ENCODE measurements around the gene ALKAL2. TPM values are rescaled to one million over a fixed set of nuclear protein-coding genes. Genes with fewer than 3 reads are reported as not detected.

The ALKAL2 gene
- total RNA-seq, 4 donors from 2014 or later: 3.3 to 82.6 (median 19.0) TPM

GRCh38 chr2:309954-310510, 22.1 kb upstream of the ALKAL2 start:
- no peak overlapping the region for H3K4me3 ChIP-seq
- H3K4me1 ChIP-seq: no peaks in the 10 kb centered on the region
- intact Hi-C loops (cut with DNase I; ENCODE audit: low total_unique reads): no loop called here
- DNase-seq: no peak
- no peak overlapping the region for H3K27ac ChIP-seq
- no peak for TF ChIP-seq CTCF (IDR thresholded peaks at IDR 0.05)
- TF ChIP-seq POLR2A (IDR thresholded peaks at IDR 0.05): no peak
- no peaks in the 10 kb centered on the region for H3K36me3 ChIP-seq
- no peaks in the 10 kb centered on the region for H3K27me3 ChIP-seq
- no peaks in the 10 kb centered on the region for H3K9me3 ChIP-seq

GRCh38 chr2:309148-309953, 21.5 kb upstream of the ALKAL2 start:
- Histone ChIP-seq H3K9me3 (no peaks in the 10 kb centered on the region), H3K27ac (no peak overlapping the region), H3K27me3 (no peaks in the 10 kb centered on the region), H3K36me3 (no peaks in the 10 kb centered on the region), H3K4me3 (no peak overlapping the region), H3K4me1 (no peaks in the 10 kb centered on the region)
- intact Hi-C loops (cut with DNase I; ENCODE audit: low total_unique reads): no loop called here
- DNase-seq: no peak
- TF ChIP-seq POLR2A (IDR thresholded peaks at IDR 0.05): no peak
- TF ChIP-seq CTCF (IDR thresholded peaks at IDR 0.05): no peak

- no peaks in the 10 kb centered on the region for H3K4me1 ChIP-seq
- no peak for TF ChIP-seq CTCF (IDR thresholded peaks at IDR 0.05)
- no peak for TF ChIP-seq POLR2A (IDR thresholded peaks at IDR 0.05)
These were observed 17.5 kb upstream of the ALKAL2 start for GRCh38 chr2:305366-305765.

GRCh38 chr2:296354-296753, 8.5 kb upstream of the ALKAL2 start:
- DNase-seq: no peak
- Histone ChIP-seq H3K9me3 (no peaks in the 10 kb centered on the region), H3K36me3 (no peaks in the 10 kb centered on the region), H3K4me1 (no peaks in the 10 kb centered on the region), H3K27me3 (no peaks in the 10 kb centered on the region), H3K4me3 (no peak overlapping the region), H3K27ac (no peak overlapping the region)
- TF ChIP-seq CTCF (IDR thresholded peaks at IDR 0.05) (no peak), POLR2A (IDR thresholded peaks at IDR 0.05) (no peak)
- intact Hi-C loops (cut with DNase I; ENCODE audit: low total_unique reads): no loop called here

More at GRCh38 chr2:305366-305765, 17.5 kb upstream of the ALKAL2 start:
- DNase-seq: no peak
- no peak overlapping the region for H3K27ac ChIP-seq
- no peaks in the 10 kb centered on the region for H3K27me3 ChIP-seq
- peaks cover 0 to 3% of the 10 kb centered on the region in 2 donors for H3K9me3 ChIP-seq
- intact Hi-C loops (cut with DNase I; ENCODE audit: low total_unique reads): no loop called here
- no peak overlapping the region for H3K4me3 ChIP-seq
- no peaks in the 10 kb centered on the region for H3K36me3 ChIP-seq

- intact Hi-C loops (cut with DNase I; ENCODE audit: low total_unique reads): no loop called here
- no peak for TF ChIP-seq CTCF (IDR thresholded peaks at IDR 0.05)
- no peak for TF ChIP-seq POLR2A (IDR thresholded peaks at IDR 0.05)
- no peak overlapping the region for H3K4me3 ChIP-seq
- H3K27me3 ChIP-seq: no peaks in the 10 kb centered on the region
- H3K36me3 ChIP-seq: no peaks in the 10 kb centered on the region
- no peak for DNase-seq
- no peaks in the 10 kb centered on the region for H3K4me1 ChIP-seq
- H3K27ac ChIP-seq: no peak overlapping the region
- H3K9me3 ChIP-seq: no peaks in the 10 kb centered on the region
These were observed 7.2 kb upstream of the ALKAL2 start for GRCh38 chr2:295090-295489.
